OCI-LY7 (cell line): Measurements from ENCODE around the gene PHF23. TPM values are rescaled to one million over a fixed set of nuclear protein-coding genes. Genes with fewer than 3 reads are reported as not detected.

Experiments
- BruUV-seq: library from RNA; stranded (reverse); fragments of 400-500 nt; replicated peaks from 2 replicates; lab custom pipeline; 2021; lab: Mats Ljungman, UMichigan
- CTCF ChIA-PET: fragments of 300-600 bp; sonication (Branson Sonifier 250); formaldehyde crosslinking; loops from one replicate; lab custom pipeline; 2022; ENCODE audit warnings: antibody characterized with exemption; ENCODE audit not compliant: unreplicated experiment; lab: Charles Lee
- POLR2A ChIA-PET: fragments of 300-600 bp; sonication (Branson Sonifier 250); formaldehyde crosslinking; loops from one replicate; lab custom pipeline; 2022; ENCODE audit warnings: antibody characterized with exemption; lab: Charles Lee
- DNase-seq: peaks from one replicate; pipeline ENCODE4 v3.0.0-alpha.2; 2015; ENCODE audit warnings: low spot score
- H2AFZ ChIP-seq: fragments of 200-600 bp; sonication (generic), shearing (Covaris generic); 2 replicates; pipeline ENCODE4 v1.6.1; 2014; ENCODE audit warnings: mild to moderate bottlenecking, antibody characterized with exemption, low read length, moderate library complexity
- H3K27ac ChIP-seq: fragments of 200-600 bp; sonication (generic); 2 replicates; pipeline ENCODE4 v1.5.1; 2014; ENCODE audit warnings: mixed run types, low read depth, mild to moderate bottlenecking, moderate library complexity, low read length, inconsistent platforms; ENCODE audit not compliant: poor library complexity, severe bottlenecking
- H3K36me3 ChIP-seq: fragments of 200-600 bp; sonication (generic); 2 replicates; pipeline ENCODE4 v1.6.1; 2014; ENCODE audit warnings: mild to moderate bottlenecking, antibody characterized with exemption, low read length, moderate library complexity, mixed read lengths; ENCODE audit not compliant: insufficient read depth
- H3K4me1 ChIP-seq: fragments of 200-600 bp; sonication (generic); 2 replicates; pipeline ENCODE4 v1.5.1; 2014; ENCODE audit warnings: mild to moderate bottlenecking, low read length; ENCODE audit not compliant: insufficient read depth, poor library complexity, severe bottlenecking
- H3K4me2 ChIP-seq: fragments of 200-600 bp; sonication (generic); 2 replicates; pipeline ENCODE4 v1.6.1; 2014; ENCODE audit warnings: mild to moderate bottlenecking, low read length
- H3K4me3 ChIP-seq: fragments of 200-600 bp; sonication (generic); 2 replicates; pipeline ENCODE4 v1.5.1; 2014; ENCODE audit warnings: mild to moderate bottlenecking, low read depth, low read length; ENCODE audit not compliant: poor library complexity, severe bottlenecking
- H3K79me2 ChIP-seq: fragments of 200-600 bp; sonication (generic); 2 replicates; pipeline ENCODE4 v1.6.1; 2016; ENCODE audit warnings: low read depth, mild to moderate bottlenecking, low read length, moderate library complexity, mixed read lengths; ENCODE audit not compliant: insufficient read depth
- H3K9me2 ChIP-seq: fragments of 200-600 bp; sonication (generic); 2 replicates; pipeline ENCODE4 v1.6.1; 2016; ENCODE audit warnings: mild to moderate bottlenecking, low read length, mixed read lengths; ENCODE audit not compliant: insufficient read depth
- H3K9me3 ChIP-seq: fragments of 200-600 bp; sonication (generic); 2 replicates; pipeline ENCODE4 v1.6.1; 2014; ENCODE audit warnings: mild to moderate bottlenecking, mixed run types, low read length, mixed read lengths
- H4K20me1 ChIP-seq: fragments of 200-600 bp; sonication (generic); 2 replicates; pipeline ENCODE4 v1.6.1; 2014; ENCODE audit warnings: mild to moderate bottlenecking, antibody characterized with exemption, low read length, moderate library complexity, mixed read lengths; ENCODE audit not compliant: insufficient read depth
- CTCF ChIP-seq: fragments of 200-600 bp; sonication (generic); conservative IDR thresholded peaks from 2 replicates; pipeline ENCODE4 v1.5.1; 2014; ENCODE audit warnings: mild to moderate bottlenecking, antibody characterized with exemption, low read length, moderate library complexity, mixed read lengths
- EZH2phosphoT487 ChIP-seq: fragments of 200-600 bp; sonication (generic); IDR thresholded peaks from 2 replicates; pipeline ENCODE4 v1.6.1; 2018; ENCODE audit warnings: low read depth, borderline replicate concordance, mild to moderate bottlenecking, mixed run types, antibody characterized with exemption, low read length, moderate library complexity, mixed read lengths
- intact Hi-C: fragments of 100-400 bp; cut with micrococcal nuclease; formaldehyde crosslinking; loops from one replicate; pipeline ENCODE4 v1.10.0; 2022; ENCODE audit not compliant: unreplicated experiment
- total RNA-seq, 2 experiments: library from RNA; depleted of rRNA in 1 of 2; stranded (reverse); fragments of >200 nt in 1 of 2; shearing (Covaris generic) in 1 of 2; gene quantifications; 2 replicates each; pipeline ENCODE4 v1.2.3, GENCODE V29; 2014 to 2022

PHF23 gene
- total RNA-seq, 2 experiments from 2014 or later = 43.3 to 47.7 TPM

- peaks cover 17% of the 10 kb centered on the region for H3K4me1 ChIP-seq
- no TSS peak for BruUV-seq
Observed at GRCh38 chr17:7260651-7261378, 21.6 kb upstream of the PHF23 start.

GRCh38 chr17:7260151-7260550, 20.9 kb upstream of the PHF23 start:
- POLR2A ChIA-PET = no interaction called here
- no peak overlapping the region for H3K4me2 ChIP-seq
- intact Hi-C loops = no loop called here

More at GRCh38 chr17:7260651-7261378, 21.6 kb upstream of the PHF23 start:
- intact Hi-C loops = no loop called here
- Histone ChIP-seq H3K27ac (no peak overlapping the region), H4K20me1 (no peaks in the 10 kb centered on the region), H3K36me3 (peaks cover 32% of the 10 kb centered on the region), H3K4me2 (no peak overlapping the region; the same call in 1 of the 2 replicates), H3K4me3 (no peak overlapping the region), H3K9me2 (no peaks in the 10 kb centered on the region), H2AFZ (no peak overlapping the region), H3K79me2 (no peaks in the 10 kb centered on the region), H3K9me3 (no peaks in the 10 kb centered on the region)
- DNase-seq = no peak
- CTCF ChIA-PET = no interaction called here
- POLR2A ChIA-PET = no interaction called here
- TF ChIP-seq EZH2phosphoT487 (no peak), CTCF (no peak)

More at GRCh38 chr17:7260151-7260550, 20.9 kb upstream of the PHF23 start:
- no peak overlapping the region for H3K27ac ChIP-seq
- peaks cover 37% of the 10 kb centered on the region for H3K36me3 ChIP-seq
- H4K20me1 ChIP-seq = no peaks in the 10 kb centered on the region
- no peaks in the 10 kb centered on the region for H3K9me3 ChIP-seq
- no peak overlapping the region for H3K4me3 ChIP-seq
- no peaks in the 10 kb centered on the region for H3K9me2 ChIP-seq
- H3K79me2 ChIP-seq = no peaks in the 10 kb centered on the region
- TF ChIP-seq CTCF = no peak
- no peak for TF ChIP-seq EZH2phosphoT487
- H3K4me1 ChIP-seq = peaks cover 17% of the 10 kb centered on the region
- no TSS peak for BruUV-seq
- DNase-seq = no peak
- CTCF ChIA-PET = no interaction called here
- no peak overlapping the region for H2AFZ ChIP-seq
